Islet precursor cell (in vitro differentiated cells): ENCODE data around the gene TXNRD2.
"Not testable (repeated sequence)": the region's sequence is repeated elsewhere in the genome, so short reads cannot be mapped to it uniquely, and the experiment has no call there.

Source experiments
- DNase-seq: peaks from one replicate; pipeline ENCODE4 v3.0.0-alpha.2; 2018

The TXNRD2 gene

GRCh38 chr22:19841641-19842392, 99.8 kb downstream of the TXNRD2 start:
- peak; percentile 41 for DNase-seq

- DNase-seq = peak; percentile 27
Observed at GRCh38 chr22:19840955-19841640, 100.5 kb downstream of the TXNRD2 start.

GRCh38 chr22:19840059-19840458, 101.6 kb downstream of the TXNRD2 start:
- no peak for DNase-seq

- DNase-seq = peak; percentile 22
Observed at GRCh38 chr22:19837915-19838314, 103.7 kb downstream of the TXNRD2 start.

- no peak for DNase-seq
Observed at GRCh38 chr22:19836512-19836911, 105.1 kb downstream of the TXNRD2 start.

GRCh38 chr22:19834599-19834998, 107.0 kb downstream of the TXNRD2 start:
- no peak for DNase-seq

GRCh38 chr22:19833327-19833726, 108.3 kb downstream of the TXNRD2 start:
- DNase-seq = not testable (repeated sequence)

- no peak for DNase-seq
Observed at GRCh38 chr22:19832476-19833108, 109.0 kb downstream of the TXNRD2 start.

GRCh38 chr22:19831979-19832378, 109.6 kb downstream of the TXNRD2 start:
- not testable (repeated sequence) for DNase-seq

- DNase-seq = no peak
Observed at GRCh38 chr22:19831016-19831415, 110.6 kb downstream of the TXNRD2 start.

- DNase-seq = no peak
Observed at GRCh38 chr22:19828035-19828401, 113.6 kb downstream of the TXNRD2 start.

GRCh38 chr22:19827341-19828034, 114.1 kb downstream of the TXNRD2 start:
- no peak for DNase-seq

- no peak for DNase-seq
Observed at GRCh38 chr22:19826619-19826950, 115.0 kb downstream of the TXNRD2 start.

- DNase-seq = no peak
Observed at GRCh38 chr22:19825904-19826618, 115.6 kb downstream of the TXNRD2 start.
